ENCODE results near the gene CTAGE4.
"Not testable (repeated sequence)": the region's sequence is repeated elsewhere in the genome, so short reads cannot be mapped to it uniquely, and the experiment has no call there.

The CTAGE4 gene

GRCh38 chr7:144194453-144194852 lies 11.2 kb downstream of the CTAGE4 start:
- DNase-seq (ENCODE audit: low read depth in 1 of 2, low spot score in 1 of 2); H3K27ac ChIP-seq (replicated peaks); H3K27me3 ChIP-seq (ENCODE audit: insufficient read depth, poor library complexity, severe bottlenecking); H3K4me3 ChIP-seq (replicated peaks; ENCODE audit: insufficient read depth, low read length): not testable (repeated sequence)

GRCh38 chr7:144195212-144195872 lies 12.1 kb downstream of the CTAGE4 start, which contains the start of gene ARHGEF35:
Gene ARHGEF35 (minus strand): TSS chr7:144195833. CDS start chr7:144188383, 7,450 bp downstream.
- not testable (repeated sequence) for H3K27ac ChIP-seq (replicated peaks); DNase-seq (ENCODE audit: low read depth in 1 of 2, low spot score in 1 of 2); H3K4me3 ChIP-seq (replicated peaks; ENCODE audit: insufficient read depth, low read length); H3K27me3 ChIP-seq (ENCODE audit: insufficient read depth, poor library complexity, severe bottlenecking)

- not testable (repeated sequence) for H3K4me3 ChIP-seq (replicated peaks; ENCODE audit: insufficient read depth, low read length); DNase-seq (ENCODE audit: low read depth in 1 of 2, low spot score in 1 of 2); H3K27ac ChIP-seq (replicated peaks); H3K27me3 ChIP-seq (ENCODE audit: insufficient read depth, poor library complexity, severe bottlenecking)
These were observed 15.7 kb downstream of the CTAGE4 start for GRCh38 chr7:144198934-144199333.

GRCh38 chr7:144201978-144202377 lies 18.7 kb downstream of the CTAGE4 start:
- not testable (repeated sequence) for DNase-seq (ENCODE audit: low read depth in 1 of 2, low spot score in 1 of 2); H3K27ac ChIP-seq (replicated peaks); H3K4me3 ChIP-seq (replicated peaks; ENCODE audit: insufficient read depth, low read length); H3K27me3 ChIP-seq (ENCODE audit: insufficient read depth, poor library complexity, severe bottlenecking)

GRCh38 chr7:144203086-144203485 lies 19.8 kb downstream of the CTAGE4 start:
- H3K27ac ChIP-seq (replicated peaks); DNase-seq (ENCODE audit: low read depth in 1 of 2, low spot score in 1 of 2); H3K27me3 ChIP-seq (ENCODE audit: insufficient read depth, poor library complexity, severe bottlenecking); H3K4me3 ChIP-seq (replicated peaks; ENCODE audit: insufficient read depth, low read length): not testable (repeated sequence)

GRCh38 chr7:144205306-144205705 lies 22.0 kb downstream of the CTAGE4 start:
- H3K27ac ChIP-seq (replicated peaks); H3K27me3 ChIP-seq (ENCODE audit: insufficient read depth, poor library complexity, severe bottlenecking); DNase-seq (ENCODE audit: low read depth in 1 of 2, low spot score in 1 of 2); H3K4me3 ChIP-seq (replicated peaks; ENCODE audit: insufficient read depth, low read length): not testable (repeated sequence)

- H3K27ac ChIP-seq (replicated peaks); H3K4me3 ChIP-seq (replicated peaks; ENCODE audit: insufficient read depth, low read length); H3K27me3 ChIP-seq (ENCODE audit: insufficient read depth, poor library complexity, severe bottlenecking); DNase-seq (ENCODE audit: low read depth in 1 of 2, low spot score in 1 of 2): not testable (repeated sequence)
These were observed 33.9 kb downstream of the CTAGE4 start for GRCh38 chr7:144217200-144217599.

- not testable (repeated sequence) for DNase-seq (ENCODE audit: low read depth in 1 of 2, low spot score in 1 of 2); H3K4me3 ChIP-seq (replicated peaks; ENCODE audit: insufficient read depth, low read length)
These were observed 35.3 kb downstream of the CTAGE4 start for GRCh38 chr7:144218581-144218980.

GRCh38 chr7:144219149-144219548 lies 35.9 kb downstream of the CTAGE4 start:
- not testable (repeated sequence) for H3K27me3 ChIP-seq (ENCODE audit: insufficient read depth, poor library complexity, severe bottlenecking); DNase-seq (ENCODE audit: low read depth in 1 of 2, low spot score in 1 of 2); H3K27ac ChIP-seq (replicated peaks); H3K4me3 ChIP-seq (replicated peaks; ENCODE audit: insufficient read depth, low read length)

More at GRCh38 chr7:144218581-144218980, 35.3 kb downstream of the CTAGE4 start:
- H3K27ac ChIP-seq (replicated peaks); H3K27me3 ChIP-seq (ENCODE audit: insufficient read depth, poor library complexity, severe bottlenecking): not testable (repeated sequence)

- H3K27ac ChIP-seq (replicated peaks); H3K4me3 ChIP-seq (replicated peaks; ENCODE audit: insufficient read depth, low read length); DNase-seq (ENCODE audit: low read depth in 1 of 2, low spot score in 1 of 2); H3K27me3 ChIP-seq (ENCODE audit: insufficient read depth, poor library complexity, severe bottlenecking): not testable (repeated sequence)
These were observed 37.3 kb downstream of the CTAGE4 start for GRCh38 chr7:144220531-144220930.

- not testable (repeated sequence) for H3K27ac ChIP-seq (replicated peaks); H3K27me3 ChIP-seq (ENCODE audit: insufficient read depth, poor library complexity, severe bottlenecking); DNase-seq (ENCODE audit: low read depth in 1 of 2, low spot score in 1 of 2); H3K4me3 ChIP-seq (replicated peaks; ENCODE audit: insufficient read depth, low read length)
These were observed 40.4 kb downstream of the CTAGE4 start for GRCh38 chr7:144223675-144224074.

- not testable (repeated sequence) for DNase-seq (ENCODE audit: low read depth in 1 of 2, low spot score in 1 of 2); H3K27me3 ChIP-seq (ENCODE audit: insufficient read depth, poor library complexity, severe bottlenecking); H3K27ac ChIP-seq (replicated peaks); H3K4me3 ChIP-seq (replicated peaks; ENCODE audit: insufficient read depth, low read length)
These were observed 43.6 kb downstream of the CTAGE4 start for GRCh38 chr7:144226866-144227265.

- H3K27me3 ChIP-seq (ENCODE audit: insufficient read depth, poor library complexity, severe bottlenecking); H3K4me3 ChIP-seq (replicated peaks; ENCODE audit: insufficient read depth, low read length); H3K27ac ChIP-seq (replicated peaks); DNase-seq (ENCODE audit: low read depth in 1 of 2, low spot score in 1 of 2): not testable (repeated sequence)
These were observed 45.5 kb downstream of the CTAGE4 start for GRCh38 chr7:144228810-144229209.

- H3K27me3 ChIP-seq (ENCODE audit: insufficient read depth, poor library complexity, severe bottlenecking); H3K4me3 ChIP-seq (replicated peaks; ENCODE audit: insufficient read depth, low read length); H3K27ac ChIP-seq (replicated peaks); DNase-seq (ENCODE audit: low read depth in 1 of 2, low spot score in 1 of 2): not testable (repeated sequence)
These were observed 47.8 kb downstream of the CTAGE4 start for GRCh38 chr7:144231027-144231426.

- H3K27ac ChIP-seq (replicated peaks); H3K4me3 ChIP-seq (replicated peaks; ENCODE audit: insufficient read depth, low read length); DNase-seq (ENCODE audit: low read depth in 1 of 2, low spot score in 1 of 2); H3K27me3 ChIP-seq (ENCODE audit: insufficient read depth, poor library complexity, severe bottlenecking): not testable (repeated sequence)
These were observed 49.8 kb downstream of the CTAGE4 start for GRCh38 chr7:144233039-144233438.
